ENCODE measurements around the gene FAM3D.

GRCh38 chr3:58596834-58597518, 69.6 kb downstream of the FAM3D start:
- TF ChIP-seq CTCF (IDR thresholded peaks at IDR 0.05) (no peak), POLR2A (IDR thresholded peaks at IDR 0.05) (no peak), EP300 (IDR thresholded peaks at IDR 0.05) (no peak)

All from tibial nerve (tissue), 4 donors.